H7 (cell line): Measurements from ENCODE around the gene R3HDM2. TPM values are rescaled to one million over a fixed set of nuclear protein-coding genes. Genes with fewer than 3 reads are reported as not detected.
"Not testable (repeated sequence)": the region's sequence is repeated elsewhere in the genome, so short reads cannot be mapped to it uniquely, and the experiment has no call there.

ENCODE experiments used
- DNase-seq: peaks from one replicate; pipeline ENCODE4 v3.0.0; 2012
- H3K27me3 ChIP-seq: 2 replicates; pipeline ENCODE4 v1.6.0; 2011; ENCODE audit warnings: mild to moderate bottlenecking, low read length; ENCODE audit not compliant: control insufficient read depth, insufficient read depth
- H3K36me3 ChIP-seq: replicated peaks from 2 replicates; pipeline ENCODE4 v1.5.1; 2011; ENCODE audit warnings: low read length; ENCODE audit not compliant: control insufficient read depth, insufficient read depth
- H3K4me3 ChIP-seq: 2 replicates; pipeline ENCODE4 v1.5.1; 2011; ENCODE audit warnings: low read depth, mild to moderate bottlenecking, control low read depth, low read length, moderate library complexity; ENCODE audit not compliant: insufficient read depth
- total RNA-seq: library from RNA; depleted of rRNA; stranded (reverse); fragments of >200 nt; shearing (Covaris generic); gene quantifications from 2 replicates; pipeline ENCODE4 v1.2.3, GENCODE V29; 2014

The R3HDM2 gene
- total RNA-seq, 1 experiment from 2014 or later: 26.5 TPM

DNA sequence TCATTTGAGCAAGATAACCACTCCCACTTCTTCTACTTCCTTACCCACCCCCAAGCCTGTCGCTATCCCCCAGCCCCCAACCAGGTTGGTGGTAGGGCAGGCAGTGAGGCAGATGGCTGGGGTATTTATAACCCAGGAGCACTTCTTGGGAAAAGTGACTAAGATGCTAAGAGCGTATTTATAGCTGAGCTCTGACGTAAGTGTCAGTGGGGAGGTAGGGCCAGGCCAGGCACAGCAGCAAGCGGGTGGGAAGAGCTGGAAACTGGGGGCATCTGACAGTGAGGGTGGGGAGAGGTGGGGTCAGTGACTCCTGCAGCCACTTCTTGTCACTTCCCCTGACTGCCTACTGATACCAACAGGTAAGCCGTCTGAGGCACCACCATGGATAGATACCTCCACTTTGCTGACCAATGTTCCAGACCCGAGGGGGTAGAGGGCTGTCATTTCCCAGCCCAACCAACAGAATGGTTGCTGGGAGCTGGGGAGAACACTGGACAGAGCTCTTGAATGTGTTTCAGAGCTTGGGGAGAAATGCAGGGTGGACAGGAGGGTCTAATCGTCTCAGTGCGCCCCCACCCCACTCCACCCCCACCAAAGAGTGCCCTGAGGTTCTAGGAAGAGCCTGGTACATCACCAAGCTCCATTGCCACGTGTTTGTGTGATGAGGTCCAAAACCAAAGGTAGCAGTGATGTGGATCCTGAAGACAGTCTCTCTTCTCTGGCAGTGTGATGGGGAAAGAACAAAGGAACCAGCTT is 21.5 kb upstream of the R3HDM2 start:
- peak; percentile 30 for DNase-seq

DNA sequence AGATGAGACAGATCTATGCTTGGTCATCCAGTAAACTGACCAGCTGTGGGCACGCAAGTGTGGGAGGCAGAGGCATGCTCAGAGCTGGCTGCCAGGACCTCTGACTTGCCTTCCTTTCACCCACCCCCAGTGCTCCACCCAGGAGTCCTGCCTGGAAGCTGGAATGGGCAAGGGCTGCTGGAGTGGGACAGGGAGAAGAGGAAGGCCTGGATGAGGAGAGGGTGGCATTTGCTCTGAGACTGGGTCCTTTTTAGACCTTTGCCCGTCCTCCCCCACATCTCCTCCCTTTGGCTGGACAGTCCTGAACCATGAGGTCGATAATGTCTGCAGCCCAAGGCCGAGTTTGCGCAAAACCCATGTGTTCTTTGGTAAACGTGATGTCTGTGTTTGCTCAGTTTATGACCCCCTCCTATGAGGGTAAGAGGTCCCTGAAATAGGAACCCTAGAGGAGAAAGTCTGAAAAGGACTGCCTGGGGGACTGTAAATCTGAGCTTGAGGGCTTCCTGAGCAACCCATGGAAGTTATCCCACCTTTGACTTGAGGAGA is 20.5 kb upstream of the R3HDM2 start:
- H3K4me3 ChIP-seq: no peak overlapping the region
- H3K27me3 ChIP-seq: no peaks in the 10 kb centered on the region; the same call in 1 of the 2 replicates
- H3K36me3 ChIP-seq: no peaks in the 10 kb centered on the region
- no peak for DNase-seq

More for the DNA sequence above, 21.5 kb upstream of the R3HDM2 start:
- Histone ChIP-seq H3K27me3 (no peaks in the 10 kb centered on the region; the same call in 1 of the 2 replicates), H3K4me3 (no peak overlapping the region), H3K36me3 (no peaks in the 10 kb centered on the region; the same call in 1 of the 2 replicates)

DNA sequence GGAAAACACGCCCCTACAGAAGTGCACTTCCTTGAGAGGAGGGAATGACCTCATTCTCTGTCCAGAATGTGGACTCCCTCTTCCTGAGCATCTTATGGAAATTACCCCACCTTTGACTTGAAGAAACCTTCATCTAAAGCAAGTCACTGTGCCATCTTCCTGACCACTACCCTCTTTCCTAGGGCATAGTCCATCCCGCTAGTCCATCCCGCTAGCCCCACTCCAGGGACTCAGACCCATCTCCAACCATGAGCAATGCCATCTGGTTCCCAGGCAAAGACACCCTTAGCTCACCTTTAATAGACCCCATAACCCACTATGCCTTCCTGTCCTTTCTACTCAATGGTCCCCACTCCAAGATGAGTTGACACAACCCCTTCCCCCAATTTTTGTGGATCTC is 19.2 kb upstream of the R3HDM2 start:
- no peaks in the 10 kb centered on the region for H3K27me3 ChIP-seq
- no peak for DNase-seq
- H3K4me3 ChIP-seq: no peak overlapping the region
- no peaks in the 10 kb centered on the region for H3K36me3 ChIP-seq

DNA sequence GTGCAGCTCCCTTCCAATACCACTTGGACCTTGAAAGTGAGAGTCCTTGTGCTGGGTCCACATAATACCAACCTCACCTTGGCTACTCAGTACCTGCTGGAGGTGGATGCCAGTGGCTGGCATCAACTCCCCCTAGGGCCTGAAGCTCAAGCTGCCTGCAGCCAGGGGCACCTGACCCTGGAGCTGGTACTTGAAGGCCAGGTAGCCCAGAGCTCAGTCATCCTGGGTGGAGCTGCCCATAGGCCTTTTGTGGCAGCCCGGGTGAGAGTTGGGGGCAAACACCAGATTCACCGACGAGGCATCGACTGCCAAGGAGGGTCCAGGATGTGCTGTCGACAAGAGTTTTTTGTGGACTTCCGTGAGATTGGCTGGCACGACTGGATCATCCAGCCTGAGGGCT is 18.5 kb upstream of the R3HDM2 start:
- no peak for DNase-seq
- H3K36me3 ChIP-seq: no peaks in the 10 kb centered on the region
- no peaks in the 10 kb centered on the region for H3K27me3 ChIP-seq
- no peak overlapping the region for H3K4me3 ChIP-seq

DNA sequence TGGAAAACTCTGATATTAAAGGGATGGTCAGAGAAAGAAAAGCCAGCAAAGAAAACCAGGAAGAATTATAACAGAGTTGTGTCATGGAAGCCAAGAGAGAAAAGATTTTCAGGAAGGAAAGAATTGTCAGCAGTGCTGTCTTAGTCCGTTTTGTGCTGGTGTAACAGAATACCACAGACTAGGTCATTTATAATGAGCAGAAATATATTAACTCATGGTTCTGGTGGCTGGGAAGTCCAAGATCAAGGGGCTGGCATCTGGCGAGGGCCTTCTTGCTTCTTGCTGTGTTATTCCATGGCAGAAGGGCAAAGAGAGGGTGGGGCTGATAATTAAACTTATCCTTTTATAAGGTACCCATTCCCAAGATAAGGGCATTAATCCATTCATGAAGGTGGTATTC is 17.8 kb upstream of the R3HDM2 start:
- Histone ChIP-seq H3K36me3 (no peaks in the 10 kb centered on the region), H3K27me3 (no peaks in the 10 kb centered on the region), H3K4me3 (no peak overlapping the region)
- no peak for DNase-seq

DNA sequence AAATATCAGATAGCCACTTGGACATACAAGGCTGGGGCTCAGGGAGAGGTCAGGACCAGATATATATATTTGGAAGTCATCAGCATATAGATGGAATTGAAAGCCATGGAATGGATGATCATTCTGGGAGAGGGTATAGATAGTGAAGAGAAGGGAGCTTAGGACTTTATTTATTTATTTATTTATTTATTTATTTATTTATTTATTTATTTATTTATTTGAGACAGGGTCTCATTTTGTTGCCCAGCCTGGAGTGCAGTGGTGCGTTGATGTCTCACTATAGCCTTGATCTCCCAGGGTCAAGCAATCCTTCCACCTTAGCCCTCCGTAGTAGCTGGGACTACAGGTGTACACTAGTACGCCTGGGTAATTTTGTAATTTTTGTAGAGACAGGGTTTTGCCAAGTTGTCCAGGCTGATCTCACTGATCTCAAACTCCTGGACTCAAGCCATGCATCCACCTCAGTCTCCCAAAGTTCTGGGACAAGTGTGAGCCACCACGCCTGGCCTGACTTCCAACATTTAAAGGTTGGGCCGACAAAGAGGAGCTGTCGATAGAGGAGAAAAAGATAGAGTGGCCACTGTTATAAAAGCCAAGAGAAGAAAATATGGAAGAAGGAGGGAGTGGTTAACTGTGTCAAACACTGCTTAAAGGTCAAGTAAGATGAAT is 15.6 kb upstream of the R3HDM2 start:
- H3K27me3 ChIP-seq: no peaks in the 10 kb centered on the region

DNA sequence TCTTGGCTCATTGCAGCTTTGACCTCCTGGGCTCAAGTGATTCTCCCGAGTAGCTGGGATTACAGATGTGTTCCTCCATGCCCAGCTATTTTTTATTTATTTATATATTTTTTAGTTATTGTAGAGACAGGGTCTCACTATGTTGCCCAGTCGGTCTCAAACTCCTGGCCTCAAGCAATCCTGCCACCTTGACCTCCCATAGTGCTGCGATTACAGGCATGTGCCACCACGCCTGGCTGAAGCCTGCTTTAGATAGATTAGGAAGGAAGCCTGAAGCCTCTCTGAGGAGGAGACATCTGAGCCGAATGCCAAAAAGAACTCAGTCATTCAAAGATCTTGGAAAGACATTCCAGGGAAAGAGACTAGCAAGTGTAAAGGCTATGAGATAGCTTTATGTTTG is 13.9 kb upstream of the R3HDM2 start:
- Histone ChIP-seq H3K27me3 (no peaks in the 10 kb centered on the region), H3K4me3 (no peak overlapping the region), H3K36me3 (no peaks in the 10 kb centered on the region)
- DNase-seq: no peak

More for the DNA sequence above, 15.6 kb upstream of the R3HDM2 start:
- Histone ChIP-seq H3K36me3 (no peaks in the 10 kb centered on the region), H3K4me3 (no peak overlapping the region)
- DNase-seq: no peak

DNA sequence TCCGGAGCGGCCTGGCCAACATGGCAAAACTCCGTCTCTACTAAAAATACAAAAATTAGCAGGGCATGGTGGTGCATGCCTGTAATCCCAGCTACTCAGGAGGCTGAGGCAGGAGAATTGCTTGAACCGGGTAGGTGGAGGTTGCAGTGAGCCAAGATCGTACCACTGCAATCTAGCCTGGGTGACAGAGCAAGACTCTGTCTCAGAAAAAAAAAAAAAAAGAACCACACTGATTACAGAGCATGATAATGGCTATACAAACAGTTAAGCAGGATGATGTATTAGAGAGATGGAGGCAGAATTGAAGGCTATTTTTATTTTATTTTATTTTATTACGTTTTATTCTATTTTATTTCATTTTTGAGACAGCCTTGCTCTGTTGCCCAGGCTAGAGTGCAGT is 13.5 kb upstream of the R3HDM2 start:
- not testable (repeated sequence) for DNase-seq, H3K36me3 ChIP-seq, H3K27me3 ChIP-seq, H3K4me3 ChIP-seq

DNA sequence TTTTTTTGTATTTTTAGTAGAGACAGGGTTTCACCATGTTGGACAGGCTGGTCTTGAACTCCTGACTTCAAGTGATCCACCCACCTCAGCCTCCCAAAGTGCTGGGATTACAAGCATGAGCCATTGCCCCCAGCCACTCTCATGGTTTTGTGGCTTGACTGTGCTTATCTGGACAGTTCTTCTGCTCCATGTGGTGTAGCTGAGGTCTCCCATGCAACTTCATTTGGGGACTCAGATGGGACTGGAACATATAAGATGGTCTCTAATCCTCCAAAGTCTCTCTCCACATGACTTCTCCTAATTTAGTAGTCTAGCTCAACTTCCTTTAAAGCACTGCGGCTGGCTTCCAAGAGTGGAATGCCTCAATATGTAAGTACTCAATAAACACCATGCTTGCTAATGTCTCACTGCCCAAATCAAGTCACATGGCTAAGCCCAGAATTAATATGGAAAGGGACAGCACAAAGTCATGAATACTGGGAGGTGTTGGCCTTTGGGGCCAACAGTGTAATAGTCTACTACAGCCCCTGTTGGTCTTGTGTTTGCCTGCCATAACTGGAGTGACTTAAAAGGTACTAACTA is 11.1 kb upstream of the R3HDM2 start:
- no peaks in the 10 kb centered on the region for H3K27me3 ChIP-seq
- DNase-seq: no peak

DNA sequence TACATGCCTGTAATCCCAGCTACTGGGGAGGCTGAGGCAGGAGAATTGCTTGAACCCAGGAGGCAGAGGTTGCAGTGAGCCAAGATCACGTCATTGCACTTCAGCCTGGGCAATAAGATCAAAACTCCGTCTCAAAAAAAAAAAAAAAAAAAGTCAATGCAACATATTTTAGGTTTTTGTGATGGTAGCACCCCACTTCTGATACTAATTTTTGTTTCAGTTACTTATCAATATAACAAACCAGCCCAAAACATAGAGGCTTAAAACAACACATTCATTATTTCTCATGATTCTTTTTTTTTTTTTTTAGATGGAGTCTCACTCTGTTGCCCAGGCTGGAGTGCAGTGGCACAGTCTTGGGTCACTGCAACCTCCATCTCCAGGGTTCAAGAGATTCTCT is 10.6 kb upstream of the R3HDM2 start:
- not testable (repeated sequence) for H3K27me3 ChIP-seq, DNase-seq, H3K36me3 ChIP-seq, H3K4me3 ChIP-seq

More for the DNA sequence above, 11.1 kb upstream of the R3HDM2 start:
- H3K36me3 ChIP-seq: no peaks in the 10 kb centered on the region
- H3K4me3 ChIP-seq: no peak overlapping the region

DNA sequence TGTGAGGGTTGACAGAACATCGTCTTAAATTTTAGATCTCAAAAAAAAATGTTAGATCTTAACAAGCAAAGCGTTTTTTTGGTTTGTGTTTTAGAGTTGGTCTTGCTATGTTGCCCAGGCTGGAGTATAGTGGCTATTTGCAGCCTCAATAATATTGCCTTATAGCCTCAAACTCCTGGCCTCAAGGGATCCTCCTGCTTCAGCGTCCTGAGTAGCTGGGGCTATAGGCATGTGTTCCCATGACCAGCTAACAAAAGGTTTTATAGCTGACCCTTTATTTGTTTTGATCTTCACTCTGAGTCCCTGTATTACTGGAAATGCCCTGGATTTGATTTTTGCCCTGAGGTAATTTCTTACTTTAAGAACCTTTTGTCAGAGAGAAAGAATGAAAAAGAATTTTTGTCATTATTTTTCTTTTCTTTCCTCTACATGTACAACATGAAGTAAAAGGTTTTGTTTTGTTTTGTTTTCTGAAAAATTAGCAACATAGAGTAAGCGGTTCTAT is 9.0 kb upstream of the R3HDM2 start:
- H3K36me3 ChIP-seq: no peaks in the 10 kb centered on the region
- DNase-seq: no peak
- no peaks in the 10 kb centered on the region for H3K27me3 ChIP-seq
- no peak overlapping the region for H3K4me3 ChIP-seq

DNA sequence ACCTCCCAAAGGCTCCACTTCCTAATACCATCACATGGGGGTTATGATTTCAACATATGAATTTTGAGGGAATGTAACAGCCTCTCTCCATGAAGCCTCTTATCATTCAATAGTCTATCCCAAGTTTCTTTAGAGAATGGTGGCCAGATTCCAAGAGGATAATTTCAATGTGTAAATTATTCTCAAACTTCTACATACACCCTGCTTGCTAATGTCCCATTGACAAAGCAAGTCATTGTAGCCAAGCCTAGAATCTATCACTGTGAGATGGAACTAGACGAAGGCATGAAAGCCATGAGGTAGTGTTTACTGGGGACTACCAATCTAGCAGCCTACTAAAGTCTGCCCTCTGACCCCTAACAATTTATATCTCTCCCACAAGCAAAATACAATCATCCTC is 7.6 kb upstream of the R3HDM2 start:
- no peaks in the 10 kb centered on the region for H3K36me3 ChIP-seq
- no peaks in the 10 kb centered on the region for H3K27me3 ChIP-seq
- no peak overlapping the region for H3K4me3 ChIP-seq
- DNase-seq: no peak

DNA sequence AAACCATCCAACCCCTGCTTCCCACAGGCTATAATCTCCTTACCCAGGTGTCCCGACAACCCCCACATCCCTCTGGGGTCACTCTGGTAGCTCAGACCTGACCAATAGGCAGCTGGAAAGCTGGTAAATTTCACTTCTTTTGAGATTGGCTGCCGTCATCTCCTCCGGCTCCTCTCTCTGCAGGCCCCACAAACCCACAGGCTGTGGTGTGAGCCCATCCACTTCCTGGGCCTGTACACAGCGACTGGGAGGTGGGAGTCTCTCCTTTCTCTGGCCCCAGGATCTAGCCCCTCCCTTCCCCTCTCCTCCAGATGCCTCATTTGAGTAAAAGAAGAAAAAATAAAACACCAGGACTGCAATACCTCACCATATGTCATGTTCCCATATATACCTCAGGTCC is 4.5 kb upstream of the R3HDM2 start:
- no peak overlapping the region for H3K4me3 ChIP-seq
- no peak for DNase-seq
- H3K27me3 ChIP-seq: no peaks in the 10 kb centered on the region
- H3K36me3 ChIP-seq: no peaks in the 10 kb centered on the region

DNA sequence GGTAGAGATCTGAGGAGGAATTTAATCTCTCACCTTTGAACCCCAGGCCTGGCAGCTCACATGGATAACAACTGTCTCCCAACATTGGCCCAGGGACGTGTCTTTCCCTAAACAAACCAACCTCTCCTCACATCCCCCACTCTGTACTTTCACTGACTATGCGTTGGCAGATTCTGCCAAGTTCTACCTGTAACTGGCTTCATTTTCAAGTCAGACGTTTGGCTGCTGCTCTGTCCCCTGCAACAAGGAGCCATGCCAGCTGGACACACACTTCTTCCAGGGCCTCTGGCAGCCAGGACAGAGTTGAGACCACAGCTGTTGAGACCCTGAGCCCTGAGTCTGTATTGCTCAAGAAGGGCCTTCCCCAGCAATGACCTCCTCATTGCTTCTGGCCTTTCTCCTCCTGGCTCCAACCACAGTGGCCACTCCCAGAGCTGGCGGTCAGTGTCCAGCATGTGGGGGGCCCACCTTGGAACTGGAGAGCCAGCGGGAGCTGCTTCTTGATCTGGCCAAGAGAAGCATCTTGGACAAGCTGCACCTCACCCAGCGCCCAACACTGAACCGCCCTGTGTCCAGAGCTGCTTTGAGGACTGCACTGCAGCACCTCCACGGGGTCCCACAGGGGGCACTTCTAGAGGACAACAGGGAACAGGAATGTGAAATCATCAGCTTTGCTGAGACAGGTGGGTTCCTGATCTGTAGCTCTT is 3.8 kb upstream of the R3HDM2 start, which contains the start of gene INHBC:
INHBC (plus strand) TSS at position 268 of the 707 bp plus-strand sequence; CDS start at position 371, 103 bp downstream.
- no peak for DNase-seq
- H3K27me3 ChIP-seq: no peaks in the 10 kb centered on the region
- no peaks in the 10 kb centered on the region for H3K36me3 ChIP-seq
- H3K4me3 ChIP-seq: no peak within 1 kb of the TSS
